Measurements from ENCODE around the gene PIM3. TPM values are rescaled to one million over a fixed set of nuclear protein-coding genes. Genes with fewer than 3 reads are reported as not detected.

PIM3 gene
- total and polyA plus RNA-seq, 2 of the 8 experiments (the other 6 are each of a cell fraction or from before 2014, with no cell fraction given) = 22.6 to 30.0 TPM

DNA sequence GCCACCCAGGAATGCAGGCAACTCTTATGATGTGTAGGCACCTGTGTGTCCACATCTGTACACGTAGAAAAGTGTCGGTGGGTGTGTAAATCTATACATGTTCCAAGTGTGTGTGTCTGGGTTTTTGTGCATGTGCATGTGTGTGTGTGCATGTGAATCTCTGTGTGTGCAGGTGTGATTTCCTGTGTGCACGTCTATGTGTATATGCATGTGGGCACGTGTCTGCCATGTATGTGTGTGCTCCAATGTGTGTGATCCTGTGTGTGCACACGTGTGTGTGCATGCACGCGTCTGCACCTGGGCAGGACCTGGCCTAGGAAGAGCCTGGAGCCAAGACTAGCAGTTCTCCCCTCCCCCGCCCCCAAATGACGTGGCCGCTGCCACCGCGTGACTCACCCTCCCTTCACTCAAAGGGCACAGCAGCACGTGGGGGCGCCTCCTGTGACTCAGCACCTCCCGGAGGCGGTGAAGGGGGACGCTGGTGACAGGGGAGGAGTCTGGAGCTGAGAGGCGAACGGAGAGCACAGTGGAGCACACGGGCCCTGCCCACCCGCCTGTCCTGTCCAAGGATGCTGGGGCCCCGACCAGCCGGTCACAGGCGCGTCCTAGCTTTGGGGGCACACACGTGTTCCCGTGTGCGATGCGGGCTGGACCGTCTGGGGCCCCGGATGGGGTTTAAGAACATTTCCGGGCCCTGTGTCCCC is 10.1 kb downstream of the PIM3 start (continued):
- no peak for TF ChIP-seq CBX5 (IDR thresholded peaks at IDR 0.05; ENCODE audit: low read depth, low read length)
- no peak for TF ChIP-seq BRCA1 (IDR thresholded peaks at IDR 0.05; ENCODE audit: low read depth, low read length)
- no peak for TF ChIP-seq SP1 (IDR thresholded peaks at IDR 0.05; ENCODE audit: low read depth, low read length)
- no peak for TF ChIP-seq GTF2F1 (IDR thresholded peaks at IDR 0.05; ENCODE audit: borderline replicate concordance, low read depth, low read length)
- TF ChIP-seq EZH2 (IDR thresholded peaks at IDR 0.05; ENCODE audit: low read depth, low read length, severe bottlenecking) = no peak
- TF ChIP-seq SP4 (IDR thresholded peaks at IDR 0.05; ENCODE audit: low read length) = no peak
- peak; percentile 36; the same call in 1 of the 2 replicates for TF ChIP-seq TAF1 (IDR thresholded peaks at IDR 0.05; ENCODE audit: low read depth, low read length)
- no peak for TF ChIP-seq CHD1 (IDR thresholded peaks at IDR 0.05; ENCODE audit: low read depth, low read length)
- 0 out of 4 replicates have a peak, but pooled peaks of 1 of the 2 experiments have one; percentile 31 for TF ChIP-seq SIN3A (conservative IDR thresholded peaks at IDR 0.05 in 1 of 2, IDR thresholded peaks at IDR 0.05 in 1 of 2; ENCODE audit: low read depth in 1 of 2, low read length in 2 of 2)
- peak in 1 of 2 experiments; percentile 48; a peak in 1 of 3 replicates for TF ChIP-seq EP300 (IDR thresholded peaks at IDR 0.05; ENCODE audit: borderline replicate concordance in 1 of 2, low read depth in 2 of 2, low read length in 2 of 2)
- TF ChIP-seq PHF8 (conservative IDR thresholded peaks at IDR 0.05; ENCODE audit: low read depth, low read length) = no peak
- TF ChIP-seq, protein P1, sequence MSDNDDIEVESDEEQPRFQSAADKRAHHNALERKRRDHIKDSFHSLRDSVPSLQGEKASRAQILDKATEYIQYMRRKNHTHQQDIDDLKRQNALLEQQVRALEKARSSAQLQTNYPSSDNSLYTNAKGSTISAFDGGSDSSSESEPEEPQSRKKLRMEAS (IDR thresholded peaks at IDR 0.05) = peak; percentile 97
- TF ChIP-seq, protein P2, sequence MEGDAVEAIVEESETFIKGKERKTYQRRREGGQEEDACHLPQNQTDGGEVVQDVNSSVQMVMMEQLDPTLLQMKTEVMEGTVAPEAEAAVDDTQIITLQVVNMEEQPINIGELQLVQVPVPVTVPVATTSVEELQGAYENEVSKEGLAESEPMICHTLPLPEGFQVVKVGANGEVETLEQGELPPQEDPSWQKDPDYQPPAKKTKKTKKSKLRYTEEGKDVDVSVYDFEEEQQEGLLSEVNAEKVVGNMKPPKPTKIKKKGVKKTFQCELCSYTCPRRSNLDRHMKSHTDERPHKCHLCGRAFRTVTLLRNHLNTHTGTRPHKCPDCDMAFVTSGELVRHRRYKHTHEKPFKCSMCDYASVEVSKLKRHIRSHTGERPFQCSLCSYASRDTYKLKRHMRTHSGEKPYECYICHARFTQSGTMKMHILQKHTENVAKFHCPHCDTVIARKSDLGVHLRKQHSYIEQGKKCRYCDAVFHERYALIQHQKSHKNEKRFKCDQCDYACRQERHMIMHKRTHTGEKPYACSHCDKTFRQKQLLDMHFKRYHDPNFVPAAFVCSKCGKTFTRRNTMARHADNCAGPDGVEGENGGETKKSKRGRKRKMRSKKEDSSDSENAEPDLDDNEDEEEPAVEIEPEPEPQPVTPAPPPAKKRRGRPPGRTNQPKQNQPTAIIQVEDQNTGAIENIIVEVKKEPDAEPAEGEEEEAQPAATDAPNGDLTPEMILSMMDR (IDR thresholded peaks at IDR 0.05; ENCODE audit: control extremely low read depth in 1 of 3, insufficient read depth in 1 of 3, low read depth in 1 of 3, low read length in 3 of 3) = no peak

All from H1 (cell line).